HepG2 (cell line): ENCODE measurements around the gene GNG4.

Source experiments
- POLR2AphosphoS5 ChIP-seq: IDR thresholded peaks from 2 replicates; pipeline ENCODE4 v1.6.1; 2012; ENCODE audit warnings: low read depth, low read length
- ZNF589 ChIP-seq: sonication (generic); formaldehyde crosslinking; conservative IDR thresholded peaks from 2 replicates; pipeline ENCODE4 v1.8.0; 2022; ENCODE audit warnings: mild to moderate bottlenecking, moderate library complexity, missing genetic modification reagents
- TF ChIP-seq, protein P1 (sequence below): sonication (generic); formaldehyde crosslinking; IDR thresholded peaks from 2 replicates; pipeline ENCODE4 v1.8.1; 2022; ENCODE audit warnings: mild to moderate bottlenecking, missing genetic modification reagents
- TF ChIP-seq, protein P2 (sequence below): sonication (generic); formaldehyde crosslinking; IDR thresholded peaks from 2 replicates; pipeline ENCODE4 v1.5.0; 2020; ENCODE audit warnings: mild to moderate bottlenecking, missing genetic modification reagents, moderate library complexity

DNA sequence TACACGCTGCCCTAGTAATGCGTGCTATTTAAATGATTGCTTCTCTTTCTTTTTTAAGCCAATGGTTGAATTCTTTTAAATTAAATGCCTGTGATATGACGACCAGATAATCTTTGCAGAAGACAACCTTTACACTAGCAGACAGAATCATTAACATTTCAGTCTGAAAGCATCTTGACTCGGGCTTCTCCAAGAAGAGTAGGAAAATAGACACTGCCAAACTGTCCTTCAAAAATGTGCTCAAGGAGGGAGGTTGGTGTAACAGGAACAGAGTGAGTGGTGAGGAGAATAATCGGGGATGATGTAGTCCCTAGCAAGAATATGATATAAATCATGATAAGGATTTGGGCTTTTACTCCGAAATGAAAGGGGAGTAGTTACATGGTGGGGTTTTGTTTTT is 138.8 kb downstream of the GNG4 start:
- TF ChIP-seq, protein P1, sequence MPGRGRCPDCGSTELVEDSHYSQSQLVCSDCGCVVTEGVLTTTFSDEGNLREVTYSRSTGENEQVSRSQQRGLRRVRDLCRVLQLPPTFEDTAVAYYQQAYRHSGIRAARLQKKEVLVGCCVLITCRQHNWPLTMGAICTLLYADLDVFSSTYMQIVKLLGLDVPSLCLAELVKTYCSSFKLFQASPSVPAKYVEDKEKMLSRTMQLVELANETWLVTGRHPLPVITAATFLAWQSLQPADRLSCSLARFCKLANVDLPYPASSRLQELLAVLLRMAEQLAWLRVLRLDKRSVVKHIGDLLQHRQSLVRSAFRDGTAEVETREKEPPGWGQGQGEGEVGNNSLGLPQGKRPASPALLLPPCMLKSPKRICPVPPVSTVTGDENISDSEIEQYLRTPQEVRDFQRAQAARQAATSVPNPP (CRISPR knock-in tag), result no peak
- TF ChIP-seq ZNF589 (CRISPR knock-in tag) (no peak), POLR2AphosphoS5 (no peak)
- TF ChIP-seq, protein P2, sequence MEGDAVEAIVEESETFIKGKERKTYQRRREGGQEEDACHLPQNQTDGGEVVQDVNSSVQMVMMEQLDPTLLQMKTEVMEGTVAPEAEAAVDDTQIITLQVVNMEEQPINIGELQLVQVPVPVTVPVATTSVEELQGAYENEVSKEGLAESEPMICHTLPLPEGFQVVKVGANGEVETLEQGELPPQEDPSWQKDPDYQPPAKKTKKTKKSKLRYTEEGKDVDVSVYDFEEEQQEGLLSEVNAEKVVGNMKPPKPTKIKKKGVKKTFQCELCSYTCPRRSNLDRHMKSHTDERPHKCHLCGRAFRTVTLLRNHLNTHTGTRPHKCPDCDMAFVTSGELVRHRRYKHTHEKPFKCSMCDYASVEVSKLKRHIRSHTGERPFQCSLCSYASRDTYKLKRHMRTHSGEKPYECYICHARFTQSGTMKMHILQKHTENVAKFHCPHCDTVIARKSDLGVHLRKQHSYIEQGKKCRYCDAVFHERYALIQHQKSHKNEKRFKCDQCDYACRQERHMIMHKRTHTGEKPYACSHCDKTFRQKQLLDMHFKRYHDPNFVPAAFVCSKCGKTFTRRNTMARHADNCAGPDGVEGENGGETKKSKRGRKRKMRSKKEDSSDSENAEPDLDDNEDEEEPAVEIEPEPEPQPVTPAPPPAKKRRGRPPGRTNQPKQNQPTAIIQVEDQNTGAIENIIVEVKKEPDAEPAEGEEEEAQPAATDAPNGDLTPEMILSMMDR (CRISPR knock-in tag), result no peak
